ENCODE measurements around the gene PRRG2. TPM values are rescaled to one million over a fixed set of nuclear protein-coding genes. Genes with fewer than 3 reads are reported as not detected.

PRRG2 gene
- total and polyA plus RNA-seq, 10 of the 15 experiments (the other 5 are each of a cell fraction or from before 2014, with no cell fraction given): 0.09 to 2.1 (median 0.86) TPM

DNA sequence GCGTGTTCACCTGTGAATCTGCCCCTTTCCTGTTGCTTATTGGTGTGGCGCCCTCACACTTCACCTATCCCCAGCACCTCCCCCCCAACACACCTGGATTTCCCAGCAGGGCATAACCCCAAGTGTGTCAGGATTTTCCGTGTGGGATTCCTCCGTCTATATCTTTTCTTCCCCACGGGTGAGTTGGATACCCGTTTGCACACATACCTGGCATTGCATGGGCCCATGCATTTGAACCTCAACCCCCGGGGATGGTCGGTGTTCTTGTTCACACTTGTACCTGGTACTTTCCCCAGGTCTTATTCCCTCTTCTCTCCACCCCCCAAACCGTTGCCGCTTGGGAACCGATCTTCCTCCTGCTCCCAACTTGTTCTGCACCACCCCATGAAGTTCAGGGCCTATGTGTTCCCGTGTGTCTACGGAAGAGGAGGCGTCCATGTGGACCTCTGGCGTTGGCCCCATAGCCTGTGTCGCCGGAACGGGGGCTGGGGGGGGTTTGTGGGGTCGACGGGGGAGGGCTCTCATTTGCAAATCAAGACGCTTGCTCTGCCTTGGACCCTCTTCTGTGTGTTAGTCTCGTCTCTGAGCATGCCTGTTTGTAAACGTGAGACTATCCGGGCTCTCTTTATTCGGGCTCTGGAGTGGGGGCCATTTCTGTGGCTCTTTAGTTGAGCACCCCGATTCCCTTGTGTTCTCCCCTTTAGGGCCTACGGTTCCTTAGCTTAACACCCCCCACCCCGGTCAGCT is 11.5 kb downstream of the PRRG2 start:
- no peaks in the 10 kb centered on the region for H3K9me3 ChIP-seq (replicated peaks; ENCODE audit: control insufficient read depth, insufficient read depth, low read length)
- H3K4me2 ChIP-seq (ENCODE audit: control insufficient read depth, insufficient read depth): peak overlapping the region; percentile 97
- peak overlapping the region; percentile 72 for H3K27ac ChIP-seq (ENCODE audit: control insufficient read depth, insufficient read depth)
- no TSS peak for BruUV-seq (replicated peaks)
- no peak overlapping the region for H2AFZ ChIP-seq (ENCODE audit: control insufficient read depth, low read depth, low read length)
- H3K4me1 ChIP-seq (ENCODE audit: control insufficient read depth, insufficient read depth, low read length): peaks cover 15% of the 10 kb centered on the region
- POLR2A ChIA-PET: interaction anchor here (0.7 to 4.8 kb wide), 6 partner anchors 12 to 174 kb away, joined by 3 to 49 read pairs (median 13); partner anchors contain the start of genes NOSIP, PRMT1, PRRG2 and RRAS
- WGBS (ENCODE audit: insufficient coverage, insufficient replicate concordance, low lambda C conversion rate, missing lambda C conversion rate): under 1% methylated on average over 28 of the region's 28 CpGs
- peaks cover 28% of the 10 kb centered on the region for H3K79me2 ChIP-seq (ENCODE audit: control insufficient read depth, insufficient read depth, low read length)
- peak overlapping the region; percentile 89 for H3K4me3 ChIP-seq
- peaks cover 3% of the 10 kb centered on the region; the same call in 1 of the 2 replicates for H4K20me1 ChIP-seq (ENCODE audit: control insufficient read depth, insufficient read depth)
- SMC1A ChIA-PET (ENCODE audit: uncharacterized antibody, unreplicated experiment): interaction anchor here (0.8 to 1.2 kb wide), 5 partner anchors 9 to 72 kb away, joined by 3 to 7 read pairs (median 4); partner anchors contain the start of genes NOSIP, PRRG2 and RRAS
- in situ Hi-C loops (cut with MboI): no loop called here
- FAIRE-seq: peak; percentile 74
- intact Hi-C loops (cut with micrococcal nuclease; ENCODE audit: unreplicated experiment): loop anchor here (2.0 to 5.0 kb wide), 2 partner anchors 50 to 84 kb away; partner anchors contain the start of genes PRMT1, RRAS and SCAF1
- peak overlapping the region; percentile 85 for H3K9ac ChIP-seq (ENCODE audit: control insufficient read depth, insufficient read depth, low read length)
- no peak for DNase-seq (ENCODE audit: low read depth, low spot score)
- no peak for ATAC-seq
- TF ChIP-seq CREM (IDR thresholded peaks at IDR 0.05; ENCODE audit: low read depth) (no peak), BACH1 (IDR thresholded peaks at IDR 0.05; ENCODE audit: borderline replicate concordance) (no peak; the same call in 1 of the 2 replicates), NRF1 (conservative IDR thresholded peaks at IDR 0.05; ENCODE audit: low read depth, low read length) (no peak), ASH2L (IDR thresholded peaks at IDR 0.05; ENCODE audit: borderline replicate concordance, low read depth) (no peak), TCF12 (IDR thresholded peaks at IDR 0.05; ENCODE audit: low read depth, low read length) (no peak), MXI1 (IDR thresholded peaks at IDR 0.05; ENCODE audit: low read depth, low read length) (0 out of 2 replicates have a peak, but pooled peaks have one; percentile 9), POLR2AphosphoS5 (IDR thresholded peaks at IDR 0.05; ENCODE audit: low read length) (peak; percentile 10; the same call in 1 of the 2 replicates)
- TF ChIP-seq, protein P1, sequence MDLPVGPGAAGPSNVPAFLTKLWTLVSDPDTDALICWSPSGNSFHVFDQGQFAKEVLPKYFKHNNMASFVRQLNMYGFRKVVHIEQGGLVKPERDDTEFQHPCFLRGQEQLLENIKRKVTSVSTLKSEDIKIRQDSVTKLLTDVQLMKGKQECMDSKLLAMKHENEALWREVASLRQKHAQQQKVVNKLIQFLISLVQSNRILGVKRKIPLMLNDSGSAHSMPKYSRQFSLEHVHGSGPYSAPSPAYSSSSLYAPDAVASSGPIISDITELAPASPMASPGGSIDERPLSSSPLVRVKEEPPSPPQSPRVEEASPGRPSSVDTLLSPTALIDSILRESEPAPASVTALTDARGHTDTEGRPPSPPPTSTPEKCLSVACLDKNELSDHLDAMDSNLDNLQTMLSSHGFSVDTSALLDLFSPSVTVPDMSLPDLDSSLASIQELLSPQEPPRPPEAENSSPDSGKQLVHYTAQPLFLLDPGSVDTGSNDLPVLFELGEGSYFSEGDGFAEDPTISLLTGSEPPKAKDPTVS (IDR thresholded peaks at IDR 0.05; ENCODE audit: low read depth, low read length): no peak
- RAD21 ChIA-PET (ENCODE audit: unreplicated experiment): interaction anchor here (0.8 to 1.9 kb wide), 7 partner anchors 22 to 86 kb away, joined by 3 to 17 read pairs (median 4); partner anchors contain the start of gene RRAS
- H3K27me3 ChIP-seq (replicated peaks in 1 of 2; ENCODE audit: control insufficient read depth in 2 of 2, insufficient read depth in 2 of 2, low read length in 1 of 2): no peaks in the 10 kb centered on the region
- CTCF ChIA-PET: interaction anchor here (0.8 to 2.5 kb wide), 8 partner anchors 22 to 346 kb away, joined by 3 to 17 read pairs (median 4); partner anchors contain the start of gene SCAF1
- peaks cover 0 to 17% of the 10 kb centered on the region in 2 experiments; a peak in 3 of 4 replicates for H3K36me3 ChIP-seq (ENCODE audit: control insufficient read depth in 2 of 2, insufficient read depth in 2 of 2, low read length in 1 of 2)
